Erythroblast (primary cell): ENCODE measurements around the gene SLC35D3.
"Not testable (repeated sequence)": the region's sequence is repeated elsewhere in the genome, so short reads cannot be mapped to it uniquely, and the experiment has no call there.

ENCODE experiments used
- DNase-seq, 2 experiments: peaks; one replicate each; lab custom pipeline; 2025; lab: John Stamatoyannopoulos, UW
- GATA1 ChIP-seq: IDR thresholded peaks from 2 replicates; pipeline ENCODE4 v1.6.1; 2011; ENCODE audit warnings: low read depth, mild to moderate bottlenecking, control low read depth, low read length, moderate library complexity
- POLR2A ChIP-seq: IDR thresholded peaks from 2 replicates; pipeline ENCODE4 v1.6.1; 2011; ENCODE audit warnings: mild to moderate bottlenecking, low read length

Gene SLC35D3

DNA sequence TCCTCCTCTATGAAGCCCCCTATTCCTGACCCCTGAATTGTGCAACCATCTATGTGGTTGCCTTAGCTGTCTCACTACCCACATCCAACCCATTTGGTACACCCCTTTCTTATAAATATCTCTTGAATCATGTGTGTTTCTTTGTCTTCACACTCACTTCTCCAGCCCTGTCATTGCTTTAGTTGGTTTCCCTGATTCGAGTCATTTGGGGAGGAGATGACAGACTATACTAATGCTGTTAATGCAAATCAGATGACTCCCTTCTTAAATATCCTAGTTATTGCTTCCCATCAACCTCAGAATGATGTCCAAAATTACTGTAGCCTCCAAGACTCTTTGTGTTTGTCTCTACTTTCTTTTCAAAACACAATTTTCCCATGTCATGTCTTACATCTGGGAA, 23.0 kb downstream of the SLC35D3 start:
- no peak for TF ChIP-seq GATA1
- no peak for DNase-seq

DNA sequence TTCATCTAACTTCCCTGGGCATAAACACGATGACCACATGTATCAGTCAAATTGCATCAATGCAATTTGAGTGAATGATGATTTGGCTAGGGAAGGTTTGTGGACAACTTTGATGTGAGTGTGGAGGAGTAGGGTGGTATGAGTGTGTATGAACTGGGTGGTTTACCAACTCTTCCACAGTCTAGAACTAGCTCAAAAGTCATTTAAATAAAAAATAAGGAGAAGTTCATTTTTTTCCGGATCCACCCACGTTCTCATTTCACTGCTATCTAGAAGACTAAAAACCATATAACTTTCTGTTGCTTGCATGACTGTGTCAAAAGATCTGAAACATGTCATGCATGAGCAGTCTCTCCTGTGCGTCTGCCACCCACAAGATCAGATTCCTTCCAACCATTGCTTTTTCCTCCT, 23.6 kb downstream of the SLC35D3 start:
- no peak for DNase-seq
- no peak for TF ChIP-seq GATA1
- TF ChIP-seq POLR2A, result no peak

DNA sequence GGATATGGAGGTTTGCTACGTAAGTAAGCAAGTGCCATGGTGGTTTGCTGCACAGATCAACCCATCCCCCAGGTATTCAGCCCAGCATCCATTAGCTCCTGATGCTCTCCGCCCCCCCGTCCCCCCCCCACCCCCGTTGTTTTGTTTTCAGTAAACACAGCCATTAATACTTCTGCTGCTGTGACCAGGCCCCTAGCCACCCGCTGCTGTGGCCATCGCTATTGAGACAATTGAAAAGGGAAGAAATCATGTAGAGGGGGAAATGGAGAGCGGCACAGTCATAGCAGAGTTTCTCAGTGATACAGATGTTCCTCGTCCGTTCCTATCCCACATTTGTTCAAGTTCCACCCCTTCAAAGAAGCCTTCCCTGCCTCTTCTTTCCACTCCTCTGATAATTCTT, 24.9 kb downstream of the SLC35D3 start:
- no peak for DNase-seq
- TF ChIP-seq POLR2A, result no peak

DNA sequence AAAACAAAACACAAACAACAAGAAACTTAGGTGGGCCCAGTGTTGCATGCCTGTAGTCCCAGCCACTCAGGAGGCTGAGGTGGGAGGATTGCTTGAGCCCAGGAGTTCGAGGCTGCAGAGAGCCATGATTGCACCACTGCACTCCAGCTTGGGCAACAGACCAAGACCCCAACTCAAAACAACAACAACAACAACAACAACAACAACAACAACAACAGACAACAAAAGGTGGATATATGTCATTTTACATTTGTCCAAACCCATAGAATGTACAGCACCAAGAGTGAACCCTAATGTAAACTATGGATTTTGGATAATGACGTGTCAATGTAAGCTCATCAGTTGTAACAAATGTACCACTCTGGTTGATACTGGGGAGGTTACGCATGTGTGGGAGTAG, 27.9 kb downstream of the SLC35D3 start:
- DNase-seq, result not testable (repeated sequence)

DNA sequence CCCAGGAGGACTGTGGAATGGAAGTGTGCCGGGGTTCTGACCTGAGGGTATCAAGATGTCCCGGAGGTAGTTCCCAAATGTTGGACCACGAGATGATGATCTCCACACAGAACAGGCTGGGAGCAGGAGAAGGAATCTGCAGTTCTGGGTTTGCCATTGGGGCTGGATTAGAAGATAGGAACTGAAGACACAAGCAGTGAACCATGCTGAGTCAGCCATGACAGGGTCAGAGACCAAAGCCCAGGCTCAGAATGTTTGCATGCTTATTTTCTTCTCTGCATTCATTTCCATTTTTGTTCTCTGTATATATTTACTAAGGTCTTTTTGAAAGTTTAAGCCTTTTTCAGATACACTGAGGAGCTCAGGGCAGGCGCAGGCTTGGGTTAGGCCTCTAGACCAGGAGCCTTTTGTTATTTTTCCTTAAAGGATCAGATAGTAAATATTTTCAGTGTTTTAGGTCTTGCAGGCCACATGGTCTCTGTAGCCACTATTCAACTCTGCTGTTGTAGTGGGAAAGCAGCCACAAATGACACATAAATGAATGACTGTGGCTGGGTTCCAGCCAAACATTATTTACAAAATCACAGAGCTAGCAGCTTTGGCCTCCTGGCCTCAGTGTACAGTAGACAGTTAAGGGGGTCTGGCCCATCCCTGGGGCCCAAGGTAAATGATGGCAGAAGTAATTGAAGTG, 28.5 kb downstream of the SLC35D3 start:
- TF ChIP-seq GATA1, result no peak
- no peak for TF ChIP-seq POLR2A
- DNase-seq, result no peak

DNA sequence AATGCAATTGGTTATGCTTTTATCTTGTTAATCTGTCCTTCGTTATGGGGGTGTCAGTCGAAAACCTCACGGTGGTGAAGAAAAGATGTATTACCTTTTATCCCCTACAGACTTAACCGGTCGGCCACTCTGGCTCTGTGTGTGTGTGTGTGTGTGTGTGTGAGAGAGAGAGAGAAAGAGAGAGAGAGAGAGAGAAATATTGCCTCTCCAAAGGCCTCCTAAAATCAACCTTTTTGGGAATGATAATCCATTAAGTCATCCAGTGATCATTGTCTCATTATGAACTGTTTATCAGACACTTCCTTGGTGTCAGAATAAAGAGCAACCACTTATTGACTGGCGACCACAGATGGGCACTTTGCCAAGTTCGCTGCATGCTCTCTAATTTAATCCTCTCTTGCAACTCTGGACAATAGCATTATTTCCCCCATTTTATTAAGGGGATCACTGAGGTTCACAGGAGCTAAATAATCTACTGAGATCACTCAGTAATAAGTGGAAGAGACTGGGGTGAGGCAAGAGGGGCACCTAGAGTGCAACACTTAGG, 30.7 kb downstream of the SLC35D3 start:
- TF ChIP-seq POLR2A (no peak), GATA1 (no peak)
- peak; percentile 10 to 34 for DNase-seq

DNA sequence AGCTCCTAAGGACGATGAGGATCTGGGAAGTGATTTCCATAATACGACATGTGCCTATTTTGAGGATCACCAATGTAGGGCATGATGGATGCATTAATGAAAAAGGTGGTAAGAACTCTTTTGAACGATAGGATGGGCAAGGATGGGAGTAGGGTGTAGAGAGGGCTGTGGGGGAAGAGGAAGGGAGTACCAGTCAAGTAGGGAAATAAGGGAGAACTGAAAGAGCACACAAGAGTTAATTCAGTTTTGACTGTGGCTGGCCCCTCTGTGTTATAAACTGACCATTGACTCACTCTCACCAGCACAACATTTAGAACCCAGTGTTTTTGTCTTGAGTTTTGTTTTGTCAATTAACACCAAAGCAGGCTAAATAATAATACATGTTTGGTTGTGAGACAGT, 33.0 kb downstream of the SLC35D3 start:
- no peak for DNase-seq
- TF ChIP-seq GATA1, result no peak
- TF ChIP-seq POLR2A, result no peak

DNA sequence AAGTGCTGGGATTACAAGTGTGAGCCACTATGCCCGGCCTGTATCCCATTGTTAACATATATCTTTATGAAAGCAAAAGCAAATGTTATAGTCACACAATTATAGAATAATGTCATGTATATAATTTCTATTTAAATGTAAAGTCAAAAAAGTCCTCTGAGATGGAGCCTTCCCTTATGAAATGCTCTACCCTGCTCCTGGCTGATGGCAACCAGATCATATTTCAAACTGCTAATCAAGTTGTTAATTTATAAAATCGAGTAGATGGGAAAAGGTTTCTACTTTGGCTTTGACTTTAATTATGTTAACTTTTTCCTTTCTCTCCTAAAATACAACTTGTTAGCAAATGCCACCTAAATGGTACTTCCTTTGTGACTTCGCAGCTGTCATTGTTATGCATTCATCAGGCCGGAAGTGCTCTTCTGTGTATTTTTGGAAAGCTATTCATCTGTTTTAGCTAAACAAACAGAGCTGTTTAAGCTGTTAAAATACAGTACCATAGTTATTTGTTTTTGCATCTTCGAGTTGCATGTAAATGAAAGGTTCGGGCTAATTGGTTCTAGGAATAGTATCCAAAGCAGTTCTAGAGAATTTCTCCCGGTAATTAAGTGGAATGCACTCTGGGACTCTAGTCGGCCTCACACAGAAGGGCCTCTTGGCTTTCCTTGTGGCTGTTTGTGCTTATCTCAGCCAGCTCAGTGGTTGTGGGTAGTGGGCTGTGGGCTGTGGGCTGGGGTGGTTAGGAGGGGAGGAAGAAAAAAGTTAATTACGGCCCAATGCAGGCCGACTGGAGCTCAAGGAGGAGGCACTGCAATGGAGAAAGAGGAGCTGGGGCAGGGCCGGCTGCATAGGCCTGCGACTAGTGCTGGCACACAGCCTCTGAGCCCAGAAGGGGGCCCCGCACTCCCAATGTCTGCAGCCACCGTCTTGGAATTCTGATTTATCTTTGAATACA, 34.8 kb downstream of the SLC35D3 start:
- no peak for TF ChIP-seq POLR2A
- TF ChIP-seq GATA1, result no peak
- DNase-seq, result peak in 1 of 2 experiments; percentile 7

DNA sequence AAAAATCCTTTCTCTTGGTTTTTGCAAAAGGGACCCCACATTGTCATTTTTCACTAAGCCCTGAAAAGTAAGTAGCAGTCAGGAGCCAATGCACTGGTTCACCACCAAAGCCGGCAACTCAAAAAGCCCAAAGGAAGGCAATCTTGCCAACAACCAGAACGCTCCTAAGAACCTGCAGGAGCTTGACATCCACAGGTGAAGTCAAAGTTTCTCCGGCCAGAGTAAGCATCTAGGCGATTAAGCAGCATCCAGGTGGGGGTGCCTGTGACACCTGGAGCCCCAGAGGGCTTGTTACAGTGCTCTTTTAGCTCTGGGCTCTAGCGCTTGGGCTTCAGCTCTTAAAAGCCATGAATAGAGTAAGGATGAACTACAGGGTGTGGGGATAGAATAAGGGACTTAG, 36.1 kb downstream of the SLC35D3 start:
- no peak for DNase-seq
- TF ChIP-seq POLR2A (no peak), GATA1 (no peak)

DNA sequence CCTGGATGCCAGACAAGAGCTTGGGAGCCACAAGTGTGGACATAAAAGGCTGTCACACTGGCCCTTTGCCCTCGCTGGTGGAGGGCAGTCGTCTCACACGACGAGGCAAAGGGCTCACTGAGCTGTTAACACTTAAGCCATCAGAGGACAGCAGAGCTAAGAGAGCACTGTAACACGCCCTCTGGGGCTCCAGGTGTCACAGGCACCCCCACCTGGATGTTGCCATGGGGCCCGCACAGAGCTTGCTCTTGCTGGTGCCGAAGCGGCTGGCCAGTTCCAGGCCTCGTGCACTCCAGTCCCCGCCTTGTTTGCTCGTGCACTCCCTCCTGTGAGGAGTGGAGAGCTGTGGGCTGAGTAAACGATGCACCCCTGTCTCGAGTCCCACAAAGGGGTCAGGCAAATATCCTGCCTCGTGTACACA, 37.4 kb downstream of the SLC35D3 start:
- TF ChIP-seq POLR2A (no peak), GATA1 (no peak)
- peak; percentile 8 to 42 for DNase-seq

DNA sequence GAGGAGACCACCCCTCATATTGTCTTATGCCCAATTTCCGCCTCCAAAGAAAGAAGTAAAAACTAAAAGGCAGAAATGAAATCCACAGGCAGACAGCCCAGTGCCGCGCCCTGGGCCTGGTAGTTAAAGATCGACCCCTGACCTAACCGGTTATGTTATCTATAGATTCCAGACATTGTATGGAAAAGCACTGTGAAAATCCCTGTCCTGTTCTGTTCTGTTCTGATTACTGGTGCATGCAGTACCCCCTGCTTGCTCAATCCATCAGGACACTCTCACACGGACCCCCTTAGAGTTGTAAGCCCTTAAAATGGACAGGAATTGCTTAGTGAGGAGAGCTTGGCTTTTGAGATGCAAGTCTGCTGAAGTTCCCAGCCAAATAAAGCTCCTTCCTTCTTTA, 37.8 kb downstream of the SLC35D3 start:
- peak in 1 of 2 experiments; percentile 6 for DNase-seq

DNA sequence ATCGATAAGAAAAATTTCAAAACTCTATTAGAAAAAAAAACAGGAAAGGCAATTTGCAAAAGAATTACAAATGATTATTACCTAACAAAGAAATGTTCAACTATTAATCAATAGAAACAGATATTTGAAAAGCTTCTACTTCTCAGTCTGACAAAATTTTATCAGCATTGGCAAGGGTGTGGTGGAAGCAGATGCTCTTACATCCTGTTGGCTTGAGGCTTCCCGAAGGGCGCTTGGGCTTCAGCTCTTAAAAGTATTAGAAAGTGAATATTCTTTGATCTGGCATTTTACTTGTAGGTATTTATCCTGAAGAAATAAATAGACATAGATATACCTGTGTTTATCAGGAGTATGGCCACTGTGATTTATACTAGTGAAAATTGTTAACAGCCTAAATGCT, 38.7 kb downstream of the SLC35D3 start:
- no peak for DNase-seq
- TF ChIP-seq POLR2A, result no peak
- no peak for TF ChIP-seq GATA1

DNA sequence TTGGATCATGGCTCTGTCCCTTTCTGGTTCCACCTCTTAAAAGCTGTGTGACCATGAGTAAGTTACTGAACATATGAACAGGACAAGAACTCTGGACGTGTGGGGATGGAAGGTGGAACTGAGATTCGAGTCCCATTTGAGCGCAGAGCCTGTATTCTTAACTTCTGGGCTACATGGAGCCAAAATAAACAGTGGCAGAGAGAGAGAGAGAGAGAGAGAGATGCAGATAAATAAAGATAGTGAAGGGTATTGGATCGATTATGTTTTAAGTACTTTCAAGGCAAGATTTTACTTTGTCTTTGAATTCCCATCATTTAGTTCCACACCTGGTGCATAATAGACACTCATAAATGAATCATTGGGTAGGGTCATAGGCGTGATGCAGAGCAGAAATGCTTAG, 39.7 kb downstream of the SLC35D3 start:
- TF ChIP-seq GATA1 (no peak), POLR2A (no peak)
- no peak for DNase-seq

DNA sequence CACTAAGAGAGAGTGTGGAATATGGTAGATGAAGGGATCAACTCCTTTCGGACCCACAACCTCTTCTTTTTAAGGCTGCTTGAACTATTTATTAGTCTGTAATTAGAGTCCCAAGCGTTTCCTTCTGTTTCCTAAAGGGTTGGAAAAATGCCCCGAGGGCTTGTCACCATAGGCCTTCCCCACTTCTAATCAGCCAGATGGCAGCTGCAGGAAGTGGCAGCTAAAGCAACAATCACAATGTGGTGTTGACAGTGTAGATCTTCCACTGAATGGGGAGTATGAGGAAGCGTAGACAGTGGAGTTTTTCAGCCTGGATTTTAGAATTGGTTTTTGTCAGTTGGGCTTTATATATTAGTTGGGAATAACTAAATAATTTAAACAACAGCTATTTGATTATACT, 40.6 kb downstream of the SLC35D3 start:
- peak in 1 of 2 experiments; percentile 9 for DNase-seq
- TF ChIP-seq GATA1 (no peak), POLR2A (no peak)
